Measurements from ENCODE around the gene HTR3E.
A peak's percentile ranks its signal among the peaks of the same experiment; 100 is the strongest.

Gene HTR3E

GRCh38 chr3:184155644-184156521 is 59.0 kb downstream of the HTR3E start:
- DNase-seq (ENCODE audit: low read depth): peak; percentile 51

GRCh38 chr3:184156522-184156955 is 59.7 kb downstream of the HTR3E start:
- DNase-seq (ENCODE audit: low read depth): no peak
